OCI-M2 (cell line): Measurements from ENCODE around the gene SEPTIN3.

Experiments used
- DNase-seq: peaks from one replicate; lab custom pipeline; 2025; ENCODE audit not compliant: unreplicated experiment; lab: John Stamatoyannopoulos, UW

Gene SEPTIN3, protein sequence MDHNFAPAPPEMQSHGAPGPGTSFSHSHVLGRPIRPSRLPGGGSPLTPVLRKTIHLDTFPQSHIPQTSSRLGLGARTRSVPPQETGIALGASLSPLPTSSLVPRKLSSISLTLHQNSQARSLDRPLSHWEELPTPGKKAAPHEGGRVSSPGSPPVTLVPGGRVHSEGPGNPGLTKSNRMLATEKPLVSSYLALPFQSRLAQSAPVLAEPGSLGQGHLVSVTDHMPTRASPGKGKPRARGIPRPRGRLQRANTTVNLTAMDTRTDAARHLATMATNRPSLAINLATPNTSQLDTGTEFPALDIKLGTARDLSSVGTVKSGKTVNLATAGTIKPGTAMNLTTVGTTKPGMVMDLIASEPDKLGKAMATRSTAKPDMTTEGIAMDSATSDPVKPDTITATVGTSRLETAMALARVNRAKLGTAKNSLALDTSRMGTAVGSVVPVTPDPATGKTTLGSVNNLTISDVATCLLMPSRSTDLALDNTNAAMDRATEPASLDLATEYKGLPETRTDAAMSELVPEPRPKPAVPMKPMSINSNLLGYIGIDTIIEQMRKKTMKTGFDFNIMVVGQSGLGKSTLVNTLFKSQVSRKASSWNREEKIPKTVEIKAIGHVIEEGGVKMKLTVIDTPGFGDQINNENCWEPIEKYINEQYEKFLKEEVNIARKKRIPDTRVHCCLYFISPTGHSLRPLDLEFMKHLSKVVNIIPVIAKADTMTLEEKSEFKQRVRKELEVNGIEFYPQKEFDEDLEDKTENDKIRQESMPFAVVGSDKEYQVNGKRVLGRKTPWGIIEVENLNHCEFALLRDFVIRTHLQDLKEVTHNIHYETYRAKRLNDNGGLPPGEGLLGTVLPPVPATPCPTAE

DNA sequence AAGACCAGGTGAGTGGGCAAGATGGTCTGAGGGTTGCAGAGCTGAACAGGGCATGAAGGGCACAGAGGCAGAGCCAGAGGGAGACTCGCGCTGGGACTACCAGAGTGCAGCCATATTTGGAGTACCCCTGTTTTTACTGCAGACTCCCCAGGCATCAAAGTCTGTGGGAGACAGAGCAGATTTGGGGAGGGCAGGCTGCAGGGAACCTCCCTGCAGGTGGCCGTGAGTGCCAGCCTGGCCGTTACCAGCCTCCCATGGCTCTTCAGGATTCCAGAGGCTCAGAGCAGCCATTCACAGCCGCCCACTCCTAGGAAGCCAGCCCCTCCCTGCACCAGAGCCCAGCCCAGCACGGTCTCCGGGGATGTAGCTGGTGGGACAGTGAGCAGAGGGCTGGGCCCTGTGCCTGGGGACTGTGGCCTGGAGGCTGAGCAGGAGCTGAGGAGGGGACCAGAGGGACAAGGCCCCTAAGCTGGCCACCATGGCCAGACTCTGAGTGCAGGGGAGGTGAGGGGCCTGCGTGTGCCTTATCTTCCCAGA is at the start of gene SEPTIN3:
Gene SEPTIN3 (plus strand): TSS at position 334 of the 537 bp plus-strand sequence. CDS start 2,050 bp downstream, outside the sequence.
- no peak for DNase-seq

DNA sequence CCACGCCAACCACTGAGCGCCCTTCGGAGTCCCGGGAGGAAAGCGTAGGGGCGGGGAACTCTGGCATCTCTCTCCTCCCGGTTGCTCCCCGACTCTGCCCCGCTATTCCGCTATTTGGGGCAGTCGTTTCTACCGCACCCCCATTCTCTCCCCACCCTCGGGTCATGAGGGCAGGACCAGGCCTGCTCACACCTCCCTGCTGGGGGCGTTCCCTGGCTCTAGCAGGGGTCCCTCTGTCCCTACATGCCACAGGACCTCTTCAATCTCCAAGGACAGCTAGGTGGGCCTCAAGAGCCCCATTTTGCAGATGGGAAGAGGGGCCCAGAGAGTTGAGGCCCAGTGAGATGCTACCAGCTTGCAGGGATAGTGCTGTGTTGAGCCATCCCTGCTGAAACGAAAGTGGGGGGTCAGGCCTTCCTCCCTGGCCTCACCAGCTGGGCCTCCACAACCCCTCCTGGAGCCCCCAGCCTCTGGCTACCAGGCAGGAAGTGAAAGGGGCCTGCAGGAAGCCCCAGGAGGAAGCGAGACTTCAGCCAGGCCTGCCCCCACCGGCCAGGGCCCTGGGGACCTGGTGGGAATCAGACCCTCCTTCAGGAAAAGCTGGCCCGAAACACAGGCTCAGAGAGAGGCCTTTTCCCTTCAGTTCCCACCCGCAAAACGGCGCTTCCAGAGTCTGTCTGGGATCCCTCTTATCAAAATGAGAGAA is 48.8 kb upstream of the SEPTIN3 start:
- DNase-seq, result no peak

DNA sequence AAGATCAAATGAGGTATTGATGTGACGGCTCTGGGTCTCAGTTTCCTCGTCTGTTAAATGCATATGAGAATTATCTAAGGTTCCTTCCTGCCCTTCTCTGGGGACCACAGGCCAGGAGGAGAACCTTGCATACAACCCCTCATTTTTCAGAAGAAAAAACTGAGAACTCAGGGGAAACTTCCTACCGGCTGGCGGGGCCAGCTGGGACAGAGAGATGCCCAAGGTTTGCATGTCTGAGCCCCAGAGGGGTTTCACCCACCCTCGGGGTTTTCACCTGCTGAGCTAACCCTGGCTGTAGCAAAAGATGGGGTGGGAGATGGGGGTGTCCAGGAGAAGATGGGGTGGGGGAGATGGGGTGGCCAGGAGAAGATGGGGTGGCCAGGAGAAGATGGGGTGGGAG is 46.9 kb upstream of the SEPTIN3 start:
- no peak for DNase-seq

DNA sequence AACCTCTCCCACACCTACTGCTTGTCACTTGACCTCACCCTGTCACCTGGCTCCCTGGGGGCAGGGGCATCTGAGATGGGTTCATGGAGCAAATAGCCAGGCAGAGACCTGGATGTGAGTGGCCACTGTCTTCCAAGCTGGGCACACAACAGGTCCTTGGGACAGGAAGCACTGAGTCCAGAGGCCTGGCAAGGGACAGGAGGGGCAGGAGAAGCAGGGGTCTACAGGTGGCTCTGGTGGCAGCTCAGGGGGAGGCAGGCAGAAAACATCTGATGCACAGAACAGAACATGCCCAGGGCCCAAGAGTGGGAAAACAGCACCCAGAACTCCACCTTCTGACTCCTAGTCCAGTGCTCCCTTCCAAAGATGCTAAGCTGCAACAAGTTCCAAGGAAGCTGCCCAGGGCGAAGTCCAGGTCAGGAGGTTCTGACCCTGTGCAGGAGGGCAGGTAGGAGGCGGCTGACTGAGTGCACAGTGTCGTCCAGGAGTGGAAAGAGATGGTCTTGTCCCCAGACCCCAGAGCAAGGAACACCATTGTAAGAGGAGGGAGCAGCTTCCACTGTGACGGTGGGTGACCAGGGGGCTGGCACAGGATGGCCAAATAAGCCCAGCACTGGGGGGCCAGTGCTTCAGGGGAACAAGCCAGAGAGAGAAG is 46.2 kb upstream of the SEPTIN3 start:
- no peak for DNase-seq

DNA sequence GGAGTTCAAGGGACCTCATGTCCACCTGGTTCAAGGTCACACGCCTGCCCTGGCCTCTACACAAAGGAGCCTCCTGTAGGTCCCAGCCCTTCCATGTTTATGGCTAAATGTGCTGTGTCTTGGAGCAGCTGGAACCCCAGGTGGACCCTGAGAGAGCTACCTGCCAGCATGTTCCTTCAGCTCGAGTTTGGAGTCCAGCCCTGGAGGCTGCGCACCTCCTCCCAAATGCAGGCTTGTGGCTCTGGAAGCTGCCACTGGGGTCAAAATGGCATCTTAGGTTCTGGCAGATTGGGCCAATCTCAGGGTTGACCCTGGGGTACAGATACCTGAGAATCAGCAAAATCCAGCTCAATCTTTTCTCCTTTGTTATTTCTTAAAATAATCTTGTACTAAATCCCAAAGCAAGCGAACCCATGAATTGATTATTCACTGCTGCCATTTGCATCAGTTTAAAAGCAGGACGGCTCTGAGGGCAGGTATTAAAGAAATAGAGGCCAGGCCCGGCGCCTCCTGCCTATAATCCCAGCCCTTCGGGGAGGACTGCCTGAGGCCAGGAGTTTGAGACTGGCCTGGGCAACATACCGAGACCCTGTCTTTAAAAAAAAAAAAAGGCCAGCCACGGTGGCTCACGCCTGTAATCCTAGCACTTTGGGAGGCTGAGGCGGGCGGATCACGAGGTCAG is 45.5 kb upstream of the SEPTIN3 start:
- DNase-seq, result no peak

DNA sequence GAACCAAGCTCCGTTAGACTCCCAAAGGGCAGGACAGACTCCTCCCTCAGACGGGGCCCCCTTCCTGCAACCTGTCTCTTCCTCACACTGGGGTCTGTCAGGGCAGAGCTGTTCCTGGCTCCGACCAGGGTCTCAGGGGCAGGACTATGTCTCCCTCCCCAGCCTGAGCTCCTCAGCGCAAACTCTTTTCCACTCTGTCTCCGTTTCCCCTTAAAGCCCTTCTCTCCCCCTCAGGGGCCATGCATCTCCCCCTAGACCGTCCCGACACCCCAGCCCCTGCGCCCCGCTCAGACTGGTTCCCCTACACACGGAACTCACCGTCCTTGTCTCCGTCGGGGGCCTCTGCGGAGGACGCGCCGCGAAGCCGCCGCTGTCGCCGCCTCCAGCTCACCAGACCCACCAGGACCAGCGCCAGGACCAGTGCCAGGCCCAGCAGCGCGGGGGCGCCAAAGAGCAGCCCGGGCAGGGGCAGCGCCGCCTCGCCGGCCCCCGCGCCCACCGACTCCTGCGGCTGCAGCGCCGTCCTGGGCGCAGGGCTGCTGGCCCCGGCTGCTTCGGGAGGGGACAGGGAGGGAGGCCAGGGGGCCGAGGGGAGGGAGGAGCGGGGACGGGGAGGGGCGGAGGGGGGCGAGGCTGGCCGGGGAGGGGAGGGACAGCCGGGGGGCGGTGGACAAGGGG is 43.3 kb upstream of the SEPTIN3 start:
- DNase-seq, result no peak

DNA sequence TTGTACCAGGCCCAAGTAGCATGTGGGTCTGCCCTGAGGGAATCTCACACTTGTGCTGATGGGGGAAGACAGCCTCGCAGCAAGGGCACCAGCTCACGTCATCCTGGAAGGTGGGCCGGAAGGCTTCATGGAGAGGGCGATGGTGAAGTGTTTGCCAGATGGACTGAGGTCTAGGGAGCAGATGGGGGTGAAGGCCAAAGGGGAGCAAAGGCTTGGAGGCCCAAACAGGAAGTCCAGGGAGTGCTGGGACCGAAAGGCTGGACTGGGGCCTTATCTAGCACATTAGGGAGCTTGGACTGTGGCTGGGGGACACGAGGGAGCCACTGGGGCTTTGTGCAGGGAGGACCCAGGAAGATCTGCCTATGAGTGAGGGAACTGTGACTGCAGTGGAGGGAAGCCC is 41.4 kb upstream of the SEPTIN3 start:
- no peak for DNase-seq

DNA sequence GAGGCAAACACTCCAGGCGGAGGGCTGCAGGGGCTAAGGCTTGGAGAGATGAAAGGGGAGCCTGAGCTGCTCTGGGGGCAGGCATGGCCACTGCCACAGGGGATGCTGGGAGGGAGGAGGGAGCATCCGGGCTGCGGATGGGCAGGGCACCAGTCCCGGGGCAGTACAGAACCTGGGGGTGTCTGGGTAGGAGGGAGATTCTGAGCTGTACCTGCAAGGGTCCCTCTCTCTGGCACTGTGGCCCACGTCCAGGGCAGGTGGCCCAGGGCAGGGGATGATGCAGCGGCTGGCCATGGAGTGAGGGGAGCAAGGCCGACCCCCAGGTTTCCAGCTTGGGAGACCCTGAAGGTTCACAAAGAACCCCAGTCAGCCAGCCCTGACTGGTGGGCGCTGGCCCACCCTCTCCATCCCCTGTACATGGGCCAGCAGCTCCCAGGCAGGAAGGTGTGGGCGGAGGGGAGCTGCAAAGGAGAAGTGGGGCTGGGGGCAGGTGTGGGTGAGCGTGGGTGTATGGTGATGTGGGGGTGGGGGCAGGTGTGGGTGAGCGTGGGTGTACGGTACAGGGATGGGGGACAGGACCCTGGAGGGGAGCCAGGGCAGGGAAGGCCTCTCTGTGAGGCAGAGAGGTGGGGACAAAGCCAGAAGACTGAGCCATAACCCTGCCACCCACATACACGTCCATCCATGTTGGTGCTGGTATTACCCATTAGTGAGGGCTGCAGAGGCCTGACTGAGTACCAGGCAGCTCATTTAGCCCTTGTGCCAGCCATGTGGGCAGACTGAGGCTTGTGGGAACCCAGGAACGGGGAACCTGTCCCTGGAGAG is 40.4 kb upstream of the SEPTIN3 start:
- DNase-seq, result no peak

DNA sequence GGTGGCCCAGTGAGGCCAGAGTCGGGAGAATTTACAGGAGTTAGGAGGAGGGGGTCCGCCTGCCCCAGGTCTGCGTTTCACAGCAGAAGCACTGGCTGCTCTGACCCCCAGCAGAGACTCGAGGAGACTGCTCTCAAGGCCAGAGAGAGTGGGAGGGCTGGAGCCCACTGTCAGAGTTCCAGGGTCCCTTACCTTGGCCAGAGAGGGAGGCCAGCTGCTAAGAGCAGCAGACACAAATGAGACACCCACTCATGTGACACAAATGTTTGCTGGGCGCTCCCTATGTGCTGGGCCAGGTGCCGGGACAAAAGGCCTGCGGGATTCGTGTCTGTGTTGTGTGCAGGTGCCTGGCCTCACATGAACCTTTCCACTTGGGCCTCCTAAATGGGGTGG is 39.8 kb upstream of the SEPTIN3 start:
- no peak for DNase-seq

DNA sequence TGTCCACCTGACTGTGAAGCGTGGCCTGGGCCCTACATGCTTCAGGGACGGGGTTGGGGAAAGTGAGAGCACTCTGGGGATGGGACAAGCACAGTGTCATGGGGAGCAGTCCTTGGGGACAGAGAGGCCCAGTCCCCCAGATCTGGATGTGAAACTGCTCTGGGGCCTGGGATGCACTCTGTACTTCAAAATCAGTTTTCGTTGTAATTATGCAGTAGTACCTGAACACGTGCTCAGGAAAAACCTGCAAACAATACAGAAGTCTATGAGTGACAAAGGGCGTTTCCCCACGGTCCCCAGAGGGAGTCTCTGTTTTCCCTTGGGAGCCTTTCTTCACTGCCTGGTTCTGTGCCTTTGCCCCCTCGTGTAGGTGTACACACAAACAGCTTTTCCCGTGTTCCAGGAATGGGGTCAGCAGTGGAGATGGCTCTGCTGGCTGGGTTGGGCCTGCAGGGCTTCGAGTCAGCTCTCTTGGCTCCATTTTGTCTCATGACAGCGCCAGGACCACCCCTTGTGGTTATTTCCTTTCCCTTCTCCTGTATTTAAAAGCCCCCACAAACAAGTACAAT is 37.5 kb upstream of the SEPTIN3 start:
- DNase-seq, result no peak

DNA sequence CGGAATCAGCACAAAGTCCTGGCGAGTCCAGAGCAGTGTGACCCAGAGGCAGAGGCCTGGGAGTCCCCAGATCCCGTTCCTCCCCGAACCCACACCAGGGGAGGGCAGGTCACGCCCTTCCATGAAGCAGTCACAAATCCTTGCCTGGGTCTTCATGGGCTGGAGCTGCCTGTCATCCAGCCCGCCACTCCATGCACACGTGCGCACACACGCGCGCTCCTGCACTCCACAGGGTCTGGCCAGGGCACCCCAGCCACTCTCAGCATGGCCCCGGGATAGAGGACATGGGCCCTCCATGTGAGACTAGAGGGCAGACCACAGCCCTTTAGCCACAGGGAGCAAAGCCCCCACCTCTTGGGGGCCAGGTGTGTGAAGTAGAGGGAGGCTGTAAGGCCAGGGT is 36.9 kb upstream of the SEPTIN3 start:
- DNase-seq, result no peak

DNA sequence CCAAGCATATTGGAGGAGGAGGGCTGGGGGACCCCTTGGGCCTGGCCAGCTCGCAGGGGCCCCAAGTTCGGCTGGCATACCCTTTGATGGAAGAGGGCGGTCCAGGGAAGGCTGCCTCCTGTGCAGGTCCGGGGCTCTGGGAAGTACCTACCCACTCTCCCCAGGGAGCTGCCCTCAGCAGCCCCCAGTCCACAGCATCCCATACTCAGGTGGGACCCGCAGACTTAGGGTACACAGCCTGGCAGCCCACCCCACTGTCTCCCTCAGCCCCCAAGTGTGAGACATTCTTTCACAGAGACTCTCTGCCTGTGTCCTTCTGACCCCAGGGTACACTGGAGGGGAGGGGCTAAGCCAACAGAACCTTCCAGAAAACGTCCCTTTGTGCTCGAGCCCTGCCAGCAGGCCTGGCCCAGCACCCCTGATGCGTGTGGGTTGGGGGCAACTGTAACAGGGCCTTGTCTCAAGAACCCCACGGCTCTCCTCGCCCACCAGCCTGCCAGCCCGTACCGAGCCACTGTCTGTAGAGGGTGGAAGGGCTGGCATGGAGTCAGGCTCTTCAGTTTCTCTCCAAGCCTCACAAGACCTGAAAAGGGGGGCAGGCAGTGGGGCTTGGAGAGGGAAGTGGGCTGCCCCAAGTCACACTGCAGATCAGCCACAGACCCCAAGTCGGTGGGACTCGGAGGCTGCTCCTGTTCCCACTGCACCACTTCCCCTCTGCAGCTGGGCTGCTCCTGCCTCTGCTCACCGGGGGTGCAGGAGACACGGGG is 35.6 kb upstream of the SEPTIN3 start:
- no peak for DNase-seq

DNA sequence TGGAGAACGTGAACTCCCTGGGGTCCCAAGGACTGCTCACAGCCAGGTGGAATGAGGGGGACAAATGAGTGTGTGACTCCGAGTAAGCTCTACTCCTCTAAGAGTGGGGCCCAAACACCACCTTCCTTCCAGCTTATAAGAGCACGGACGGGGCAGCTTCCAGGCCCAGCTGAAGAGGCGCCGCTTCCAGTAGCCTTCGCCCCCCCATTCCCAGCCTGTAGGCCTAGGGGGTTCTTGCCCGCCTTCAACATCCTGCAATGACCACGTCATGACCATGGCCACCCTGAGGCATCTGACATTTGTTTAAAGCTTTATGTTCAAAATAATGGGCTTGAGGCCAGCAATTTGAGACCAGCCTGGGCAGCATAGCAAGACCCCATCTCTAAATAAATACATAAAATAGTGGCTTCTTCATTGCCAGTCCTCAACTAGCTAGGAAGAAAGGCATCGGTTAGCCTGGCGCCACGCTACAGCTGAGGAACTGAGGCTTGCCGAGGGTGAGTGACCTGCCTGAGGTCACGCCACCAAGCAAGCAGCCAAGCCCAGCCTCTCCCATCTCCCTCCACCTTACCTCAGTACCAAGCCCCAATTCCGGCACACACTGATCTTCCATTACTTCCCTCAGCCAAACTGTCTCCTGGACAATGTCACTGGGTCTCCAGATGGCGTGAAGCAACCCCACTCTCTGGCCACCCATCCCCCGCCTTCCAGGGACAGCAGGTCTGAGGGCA is 34.8 kb upstream of the SEPTIN3 start:
- no peak for DNase-seq

DNA sequence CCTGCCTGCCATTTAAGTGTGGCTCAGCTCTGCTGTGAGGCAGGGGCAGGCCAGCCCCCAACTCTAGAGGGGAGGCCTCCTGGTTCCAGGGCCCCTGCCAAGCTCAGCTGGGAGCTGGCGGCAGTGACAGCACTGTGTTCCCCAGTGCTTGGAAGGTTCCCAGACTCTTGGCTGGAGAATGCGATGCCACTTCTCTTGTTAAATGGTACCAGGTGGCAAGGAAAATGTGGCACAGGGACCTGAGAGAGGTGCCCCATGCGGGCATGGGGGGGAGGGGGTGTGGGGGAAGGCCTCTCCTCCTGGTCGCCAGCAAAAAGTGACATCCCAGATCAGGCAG is 34.3 kb upstream of the SEPTIN3 start:
- no peak for DNase-seq

DNA sequence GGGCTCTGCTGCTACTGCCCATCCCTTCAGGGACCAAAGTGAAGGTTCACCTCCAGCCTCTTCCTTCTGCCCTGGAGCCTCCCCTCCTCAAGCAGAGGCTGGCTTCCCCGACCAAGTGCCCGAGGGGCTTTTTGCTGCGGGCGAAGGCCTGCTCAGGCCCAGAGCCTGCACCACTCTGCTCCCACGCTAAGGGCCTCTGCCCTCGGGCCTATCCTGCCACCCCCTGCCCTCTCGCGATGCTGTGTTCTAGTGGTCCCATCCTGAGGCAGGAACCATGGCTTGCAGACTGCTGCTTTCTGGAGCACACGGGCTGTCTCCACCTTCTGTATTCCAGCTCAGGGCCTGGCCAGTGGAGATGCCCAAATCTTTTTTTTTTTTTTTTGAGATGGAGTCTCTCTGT is 33.7 kb upstream of the SEPTIN3 start:
- DNase-seq, result no peak

DNA sequence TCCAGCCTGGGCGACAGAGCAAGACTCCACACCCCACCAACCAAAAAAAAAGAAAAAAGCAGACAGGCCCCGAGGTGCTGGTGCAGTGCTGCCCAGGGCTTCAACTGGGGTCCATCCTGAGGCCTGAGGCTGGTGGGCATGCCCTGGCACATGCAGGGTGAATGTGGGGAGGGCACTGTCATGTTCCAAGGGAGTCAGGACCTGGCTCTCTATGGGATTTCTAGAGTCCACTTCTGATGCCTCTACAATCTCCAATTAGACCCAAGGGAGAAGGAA is 32.4 kb upstream of the SEPTIN3 start:
- DNase-seq, result no peak

DNA sequence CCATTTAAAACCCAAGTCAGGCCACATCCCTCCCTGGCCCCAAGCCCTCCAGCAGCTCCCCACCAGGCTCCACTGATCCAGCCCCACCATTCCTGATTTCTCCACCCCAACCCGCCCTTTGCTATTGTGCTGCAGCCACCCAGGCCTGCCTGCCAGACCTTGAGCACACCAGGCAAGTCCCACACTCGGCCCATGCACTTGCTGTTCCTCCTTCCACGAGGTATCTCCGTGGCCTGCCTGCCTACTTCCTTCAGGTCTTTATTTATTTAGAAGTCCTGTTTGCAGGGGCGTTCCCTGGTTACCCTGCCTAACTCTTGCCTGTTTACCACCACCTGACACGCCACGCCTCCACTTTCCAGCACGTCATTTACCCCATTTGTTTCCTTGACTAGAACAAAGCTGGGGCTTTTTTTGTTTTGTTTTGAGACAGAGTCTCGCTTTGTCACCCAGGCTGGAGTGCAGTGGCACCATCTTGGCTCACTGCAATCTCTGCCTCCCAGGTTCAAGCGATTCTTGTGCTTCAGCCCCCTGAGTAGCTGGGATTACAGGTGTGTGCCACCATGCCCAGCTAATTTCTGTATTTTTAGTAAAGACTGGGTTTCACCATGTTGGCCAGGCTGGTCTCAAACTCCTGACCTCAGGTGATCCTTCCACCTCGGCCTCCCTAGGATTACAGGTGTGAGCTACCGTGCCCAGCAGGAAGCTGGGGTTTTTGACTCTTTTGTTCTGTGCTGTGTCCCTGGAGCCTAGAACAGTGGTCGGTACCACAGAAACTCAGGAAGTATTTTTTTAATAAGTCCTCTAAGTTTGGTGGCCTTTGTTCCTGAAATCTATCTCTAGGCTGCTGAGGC is 29.0 kb upstream of the SEPTIN3 start:
- no peak for DNase-seq
